K562 (cell line): ENCODE results near the gene ANO2. TPM values are rescaled to one million over a fixed set of nuclear protein-coding genes. Genes with fewer than 3 reads are reported as not detected.

Experiments
- ATAC-seq: fragments of 200-7000 bp; cut with Tn5 transposase; 3 replicates; pipeline ENCODE4 v1.9.1; 2020; ENCODE audit warnings: moderate library complexity
- BruUV-seq: library from RNA; stranded (reverse); fragments of 400-500 nt; replicated peaks from 2 replicates; lab custom pipeline; 2021; lab: Mats Ljungman, UMichigan
- CTCF ChIA-PET: fragments of 300-600 bp; formaldehyde crosslinking; extraction: SDS; loops from one replicate; lab custom pipeline; 2021; ENCODE audit warnings: low intra/inter-chr PET ratio; lab: Yijun Ruan, JAX
- POLR2A ChIA-PET: fragments of 300-600, 350-650 bp; sonication (Branson Sonifier 250); formaldehyde crosslinking; extraction: SDS; loops from one replicate; lab custom pipeline; 2021; ENCODE audit warnings: antibody characterized with exemption, inconsistent platforms; lab: Yijun Ruan, JAX
- DNase-seq, 4 experiments: peaks; one replicate each; pipeline versions ENCODE4 v3.0.0 to v3.0.0-alpha.2; 2011 to 2018; ENCODE audit warnings: low spot score in 3 of 4, mixed read lengths in 3 of 4; ENCODE audit errors: extremely low read depth in 1 of 4
- FAIRE-seq: peaks from 2 replicates; lab custom pipeline; 2011; peaks lifted over from hg19 to GRCh38; lab: Jason Lieb, UNC
- H2AFZ ChIP-seq: 2 replicates; pipeline ENCODE4 v1.6.0; 2011; ENCODE audit warnings: low read depth, low read length, control low read depth, inconsistent platforms
- H3K27ac ChIP-seq: fragments of 200-600 bp; 3 replicates; pipeline ENCODE4 v1.8.0; 2011; ENCODE audit warnings: low read depth, mild to moderate bottlenecking, control low read depth, inconsistent platforms, low read length, moderate library complexity, mixed read lengths; ENCODE audit errors: extremely low read depth
- H3K27me3 ChIP-seq, 2 experiments: fragments of 300-600 bp in 1 of 2; 2 replicates in 1 of 2; 3 replicates in 1 of 2; pipeline versions ENCODE4 v1.6.0 to v1.8.0; 2011; ENCODE audit warnings: inconsistent platforms in 2 of 2, low read length in 2 of 2, mild to moderate bottlenecking in 1 of 2, mixed read lengths in 1 of 2, moderate library complexity in 1 of 2; ENCODE audit not compliant: control insufficient read depth in 2 of 2, insufficient read depth in 2 of 2
- H3K36me3 ChIP-seq: fragments of 300-600 bp; 3 replicates; pipeline ENCODE4 v1.8.0; 2011; ENCODE audit warnings: mild to moderate bottlenecking, low read length, inconsistent platforms; ENCODE audit not compliant: control insufficient read depth, insufficient read depth
- H3K4me1 ChIP-seq, 2 experiments: fragments of 200-600 bp in 1 of 2; replicated peaks in 1 of 2; 2 replicates in 1 of 2; 3 replicates in 1 of 2; pipeline versions ENCODE4 v1.5.1 to v1.8.0; 2011; ENCODE audit warnings: inconsistent platforms in 2 of 2, low read length in 2 of 2, mild to moderate bottlenecking in 1 of 2, mixed read lengths in 1 of 2, moderate library complexity in 1 of 2; ENCODE audit not compliant: control insufficient read depth in 2 of 2, insufficient read depth in 2 of 2
- H3K4me2 ChIP-seq: 2 replicates; pipeline ENCODE4 v1.6.1; 2011; ENCODE audit warnings: low read length, control low read depth, inconsistent platforms, mixed read lengths; ENCODE audit not compliant: insufficient read depth
- H3K4me3 ChIP-seq: fragments of 200-600 bp; sonication (generic), shearing (Covaris generic); 2 replicates; pipeline ENCODE4 v1.5.1; 2016; ENCODE audit warnings: control low read depth, inconsistent platforms
- H3K79me2 ChIP-seq: fragments of 200-600 bp; 3 replicates; pipeline ENCODE4 v1.8.0; 2011; ENCODE audit warnings: low read length, inconsistent platforms; ENCODE audit not compliant: control insufficient read depth, insufficient read depth
- H3K9ac ChIP-seq, 2 experiments: 2 replicates each; pipeline versions ENCODE4 v1.6.0 to v1.6.1; 2011; ENCODE audit warnings: low read depth in 2 of 2, low read length in 2 of 2, control low read depth in 1 of 2, inconsistent platforms in 1 of 2, mild to moderate bottlenecking in 1 of 2, mixed read lengths in 1 of 2; ENCODE audit not compliant: insufficient read depth in 1 of 2
- H3K9me1 ChIP-seq: one replicate; pipeline ENCODE4 v1.6.0; 2011; ENCODE audit warnings: inconsistent platforms, mild to moderate bottlenecking, low read length, moderate library complexity; ENCODE audit not compliant: control insufficient read depth, insufficient read depth
- H3K9me3 ChIP-seq: replicated peaks from 2 replicates; pipeline ENCODE4 v1.5.1; 2011; ENCODE audit warnings: low read depth, low read length, inconsistent platforms; ENCODE audit not compliant: control insufficient read depth, insufficient read depth
- H4K20me1 ChIP-seq: replicated peaks from 2 replicates; pipeline ENCODE4 v1.6.1; 2011; ENCODE audit warnings: low read length, inconsistent platforms, mixed read lengths; ENCODE audit not compliant: control insufficient read depth, insufficient read depth
- CSDE1 ChIP-seq, 2 experiments: fragments of 450-650 bp; IDR thresholded peaks; 2 replicates each; pipeline ENCODE4 v1.6.1; 2016; ENCODE audit warnings: mild to moderate bottlenecking in 1 of 2
- FOXM1 ChIP-seq, 2 experiments: fragments of 450-650 bp in 1 of 2; sonication (generic) in 1 of 2; formaldehyde crosslinking in 1 of 2; IDR thresholded peaks; 2 replicates each; pipeline versions ENCODE4 v1.6.1 to v1.9.0; 2017 to 2022; ENCODE audit warnings: low read depth in 2 of 2, mild to moderate bottlenecking in 2 of 2, missing genetic modification reagents in 1 of 2, moderate library complexity in 1 of 2
- KHSRP ChIP-seq: fragments of 450-650 bp; IDR thresholded peaks from 2 replicates; pipeline ENCODE4 v1.6.1; 2017
- LCOR ChIP-seq: sonication (generic); formaldehyde crosslinking; IDR thresholded peaks from 2 replicates; pipeline ENCODE4 v1.8.0; 2022; ENCODE audit warnings: mild to moderate bottlenecking, missing genetic modification reagents
- MBD1 ChIP-seq: fragments of 250-450 bp; sonication (Bioruptor Pico); IDR thresholded peaks from 2 replicates; pipeline ENCODE4 v1.8.0; 2022; ENCODE audit warnings: inconsistent platforms
- ZNF512 ChIP-seq: IDR thresholded peaks from 2 replicates; pipeline ENCODE4 v1.6.1; 2016; ENCODE audit warnings: missing genetic modification characterization, missing compliant biosample characterization
- ZNF780A ChIP-seq: fragments of 250-450 bp; sonication (Bioruptor Pico); IDR thresholded peaks from 2 replicates; pipeline ENCODE4 v1.5.0; 2021; ENCODE audit warnings: mild to moderate bottlenecking
- WGBS: fragments of 100-300 bp; shearing (Covaris generic); methylation state at CpG from one replicate; pipeline ENCODE4 v1.1.6; 2016; ENCODE audit warnings: low coverage, mixed read lengths; ENCODE audit not compliant: insufficient coverage; ENCODE audit errors: missing lambda C conversion rate; 5-methylcytosine and 5-hydroxymethylcytosine counted together
- in situ Hi-C: fragments of 300-500 bp; cut with MboI; formaldehyde crosslinking; loops from 4 replicates; pipeline ENCODE4 v1.15.0; 2018; ENCODE audit warnings: inconsistent platforms, mixed read lengths
- intact Hi-C: fragments of 100-400 bp; cut with micrococcal nuclease; formaldehyde crosslinking; loops from 2 replicates; pipeline ENCODE4 v1.14.2; 2022
- polyA plus RNA-seq, 8 experiments: library from polyadenylated mRNA; depleted of rRNA in 4 of 8; stranded (reverse) in 5 of 8; unstranded in 3 of 8; fragments of >200 nt; fragmentation: Nextera tagmentation in 2 of 8; fragmentation: Illumina TruSeq in 1 of 8; extraction: Ambion mirVana in 2 of 8; extraction: Trizol in 1 of 8; gene quantifications; 2 replicates each; pipeline versions ENCODE4 v1.2.1 to v1.2.3, GENCODE V29; 2011 to 2014; ENCODE audit warnings: inconsistent platforms in 1 of 8, missing spikeins in 1 of 8
- total RNA-seq, 7 experiments: library from RNA; depleted of rRNA in 6 of 7; stranded (reverse); fragments of >200 nt in 6 of 7; fragmentation: Illumina TruSeq in 2 of 7; extraction: Trizol in 2 of 7; gene quantifications; 2 replicates each; pipeline versions ENCODE4 v1.2.1 to v1.2.3, GENCODE V29; 2011 to 2021; ENCODE audit warnings: low replicate concordance in 1 of 7
- TF ChIP-seq, protein P1 (sequence below): sonication (generic); formaldehyde crosslinking; IDR thresholded peaks from 2 replicates; pipeline ENCODE4 v1.8.0; 2022; ENCODE audit warnings: mild to moderate bottlenecking, missing genetic modification reagents

The ANO2 gene
- total and polyA plus RNA-seq, 9 of the 15 experiments (the other 6 are each of a cell fraction or from before 2014, with no cell fraction given) = 0.64 TPM; not detected in 8

- Histone ChIP-seq H3K4me3 (no peak overlapping the region), H3K9me3 (no peaks in the 10 kb centered on the region), H3K27ac (no peak overlapping the region), H4K20me1 (no peaks in the 10 kb centered on the region), H3K79me2 (no peaks in the 10 kb centered on the region), H3K27me3 (no peaks in the 10 kb centered on the region), H3K4me1 (no peaks in the 10 kb centered on the region), H3K36me3 (no peaks in the 10 kb centered on the region), H3K4me2 (no peak overlapping the region), H2AFZ (no peak overlapping the region), H3K9me1 (no peaks in the 10 kb centered on the region), H3K9ac (no peak overlapping the region)
- TF ChIP-seq MBD1 (CRISPR knock-in tag) (no peak), LCOR (CRISPR knock-in tag) (no peak), KHSRP (no peak), ZNF780A (CRISPR knock-in tag) (no peak), ZNF512 (no peak), CSDE1 (IDR thresholded peaks at IDR 0.05) (no peak), FOXM1 (IDR thresholded peaks at IDR 0.05; ENCODE audit: low read depth) (no peak), FOXM1 (CRISPR knock-in tag; IDR thresholded peaks at IDR 0.05; ENCODE audit: low read depth) (no peak)
- TF ChIP-seq, protein P1, sequence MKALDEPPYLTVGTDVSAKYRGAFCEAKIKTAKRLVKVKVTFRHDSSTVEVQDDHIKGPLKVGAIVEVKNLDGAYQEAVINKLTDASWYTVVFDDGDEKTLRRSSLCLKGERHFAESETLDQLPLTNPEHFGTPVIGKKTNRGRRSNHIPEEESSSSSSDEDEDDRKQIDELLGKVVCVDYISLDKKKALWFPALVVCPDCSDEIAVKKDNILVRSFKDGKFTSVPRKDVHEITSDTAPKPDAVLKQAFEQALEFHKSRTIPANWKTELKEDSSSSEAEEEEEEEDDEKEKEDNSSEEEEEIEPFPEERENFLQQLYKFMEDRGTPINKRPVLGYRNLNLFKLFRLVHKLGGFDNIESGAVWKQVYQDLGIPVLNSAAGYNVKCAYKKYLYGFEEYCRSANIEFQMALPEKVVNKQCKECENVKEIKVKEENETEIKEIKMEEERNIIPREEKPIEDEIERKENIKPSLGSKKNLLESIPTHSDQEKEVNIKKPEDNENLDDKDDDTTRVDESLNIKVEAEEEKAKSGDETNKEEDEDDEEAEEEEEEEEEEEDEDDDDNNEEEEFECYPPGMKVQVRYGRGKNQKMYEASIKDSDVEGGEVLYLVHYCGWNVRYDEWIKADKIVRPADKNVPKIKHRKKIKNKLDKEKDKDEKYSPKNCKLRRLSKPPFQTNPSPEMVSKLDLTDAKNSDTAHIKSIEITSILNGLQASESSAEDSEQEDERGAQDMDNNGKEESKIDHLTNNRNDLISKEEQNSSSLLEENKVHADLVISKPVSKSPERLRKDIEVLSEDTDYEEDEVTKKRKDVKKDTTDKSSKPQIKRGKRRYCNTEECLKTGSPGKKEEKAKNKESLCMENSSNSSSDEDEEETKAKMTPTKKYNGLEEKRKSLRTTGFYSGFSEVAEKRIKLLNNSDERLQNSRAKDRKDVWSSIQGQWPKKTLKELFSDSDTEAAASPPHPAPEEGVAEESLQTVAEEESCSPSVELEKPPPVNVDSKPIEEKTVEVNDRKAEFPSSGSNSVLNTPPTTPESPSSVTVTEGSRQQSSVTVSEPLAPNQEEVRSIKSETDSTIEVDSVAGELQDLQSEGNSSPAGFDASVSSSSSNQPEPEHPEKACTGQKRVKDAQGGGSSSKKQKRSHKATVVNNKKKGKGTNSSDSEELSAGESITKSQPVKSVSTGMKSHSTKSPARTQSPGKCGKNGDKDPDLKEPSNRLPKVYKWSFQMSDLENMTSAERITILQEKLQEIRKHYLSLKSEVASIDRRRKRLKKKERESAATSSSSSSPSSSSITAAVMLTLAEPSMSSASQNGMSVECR = no peak
- WGBS = 3% methylated on average over 4 of the region's 4 CpGs
- DNase-seq (no peak), FAIRE-seq (no peak), ATAC-seq (no peak)
- in situ Hi-C loops = no loop called here
- POLR2A ChIA-PET = interaction anchor here (0.6 kb wide), 1 partner anchor 46 kb away, joined by 3 read pairs; no protein-coding TSS in a partner anchor
- intact Hi-C loops = no loop called here
- CTCF ChIA-PET = no interaction called here
- BruUV-seq = no TSS peak
These were observed 390.3 kb downstream of the ANO2 start for GRCh38 chr12:5554711-5555110.
